Right lobe of liver (tissue), 4 donors: ENCODE data around the gene HCN3.

ENCODE experiments used
- CTCF ChIP-seq, 4 donors: fragments of 200-600 bp in 3 of 4; fragments of 450-650 bp in 1 of 4; IDR thresholded peaks; one replicate each; pipeline versions ENCODE4 v1.5.1 to v1.8.0; 2016 to 2022; ENCODE audit warnings: antibody characterized with exemption in 4 of 4, mild to moderate bottlenecking in 2 of 4
- POLR2A ChIP-seq: fragments of 450-650 bp; IDR thresholded peaks from one replicate; pipeline ENCODE4 v1.6.1; 2017; ENCODE audit warnings: antibody characterized with exemption, mild to moderate bottlenecking
- donor health status: DM: no; HTN: no; CAD: no.
- donor health status: DM: no; HTN: no; CAD: no.
- donor health status: DM: no; HTN: yes; CAD: no.

GRCh38 chr1:155324037-155324716 lies 46.9 kb downstream of the HCN3 start:
- no peak for TF ChIP-seq CTCF (IDR thresholded peaks at IDR 0.05)
- TF ChIP-seq POLR2A = peak; percentile 66
